Measurements from ENCODE around the gene CCDC33. TPM values are rescaled to one million over a fixed set of nuclear protein-coding genes. Genes with fewer than 3 reads are reported as not detected.
A peak's percentile ranks its signal among the peaks of the same experiment; 100 is the strongest.

Gene CCDC33
- total RNA-seq, 2 experiments from 2014 or later: not detected

- no peak for DNase-seq
- CTCF ChIA-PET: interaction anchor here (0.6 to 17.3 kb wide), 20 partner anchors 8 to 394 kb away, joined by 3 to 652 read pairs (median 5); partner anchors contain the start of genes SEMA7A and UBL7
- Mint-ChIP-seq H3K9me3 (no peaks in the 10 kb centered on the region), H3K27me3 (no peaks in the 10 kb centered on the region), H3K4me3 (no peak overlapping the region), H3K27ac (no peak overlapping the region), H3K4me1 (ENCODE audit: low read depth) (peaks cover 39% of the 10 kb centered on the region), H3K36me3 (no peaks in the 10 kb centered on the region)
- POLR2A ChIA-PET: interaction anchor here (0.6 to 0.9 kb wide), 2 partner anchors 27 to 65 kb away, joined by 3 to 5 read pairs; no protein-coding TSS in a partner anchor
- intact Hi-C loops (cut with micrococcal nuclease): no loop called here
These were observed 140.1 kb downstream of the CCDC33 start for GRCh38 chr15:74376226-74376625.

- Mint-ChIP-seq H3K4me1 (ENCODE audit: low read depth) (peaks cover 46% of the 10 kb centered on the region), H3K9me3 (no peaks in the 10 kb centered on the region), H3K4me3 (no peak overlapping the region), H3K27ac (no peak overlapping the region), H3K27me3 (no peaks in the 10 kb centered on the region), H3K36me3 (no peaks in the 10 kb centered on the region)
- DNase-seq: no peak
- CTCF ChIA-PET: interaction anchor here (0.6 to 17.3 kb wide), 9 partner anchors 7 to 393 kb away, joined by 3 to 652 read pairs (median 12); partner anchors contain the start of genes SEMA7A and UBL7
- POLR2A ChIA-PET: interaction anchor here (0.6 kb wide), 1 partner anchor 65 kb away, joined by 3 read pairs; no protein-coding TSS in a partner anchor
- intact Hi-C loops (cut with micrococcal nuclease): no loop called here
These were observed 140.9 kb downstream of the CCDC33 start for GRCh38 chr15:74376825-74377581.

- intact Hi-C loops (cut with micrococcal nuclease): no loop called here
- no peak for DNase-seq
- H3K36me3 Mint-ChIP-seq: no peaks in the 10 kb centered on the region
- POLR2A ChIA-PET: interaction anchor here (0.6 to 1.3 kb wide), 4 partner anchors 57 to 405 kb away, joined by 3 to 9 read pairs (median 4); no protein-coding TSS in a partner anchor
- CTCF ChIA-PET: interaction anchor here (0.6 to 17.3 kb wide), 10 partner anchors 22 to 348 kb away, joined by 3 to 652 read pairs (median 4); partner anchors contain the start of genes CYP1A1, SEMA7A and UBL7
- no peak overlapping the region for H3K4me3 Mint-ChIP-seq
- no peaks in the 10 kb centered on the region for H3K27me3 Mint-ChIP-seq
- no peaks in the 10 kb centered on the region for H3K9me3 Mint-ChIP-seq
- peaks cover 57% of the 10 kb centered on the region for H3K4me1 Mint-ChIP-seq (ENCODE audit: low read depth)
- peak overlapping the region; percentile 76 for H3K27ac Mint-ChIP-seq
These were observed 142.0 kb downstream of the CCDC33 start for GRCh38 chr15:74377831-74378766.

- H3K4me1 Mint-ChIP-seq (ENCODE audit: low read depth): peaks cover 65% of the 10 kb centered on the region
- ChIA-PET CTCF (interaction anchor here (0.9 to 17.3 kb wide), 11 partner anchors 24 to 347 kb away, joined by 3 to 652 read pairs (median 4); partner anchors contain the start of genes CYP1A1, SEMA7A and UBL7), POLR2A (interaction anchor here (0.9 to 1.3 kb wide), 5 partner anchors 22 to 63 kb away, joined by 3 to 9 read pairs (median 3); no protein-coding TSS in a partner anchor)
- no peak overlapping the region for H3K4me3 Mint-ChIP-seq
- DNase-seq: peak; percentile 84
- intact Hi-C loops (cut with micrococcal nuclease): no loop called here
- no peaks in the 10 kb centered on the region for H3K9me3 Mint-ChIP-seq
- H3K27me3 Mint-ChIP-seq: no peaks in the 10 kb centered on the region
- peak overlapping the region; percentile 76 for H3K27ac Mint-ChIP-seq
- H3K36me3 Mint-ChIP-seq: no peaks in the 10 kb centered on the region
These were observed 142.7 kb downstream of the CCDC33 start for GRCh38 chr15:74378848-74379247.

GRCh38 chr15:74380361-74381189, 144.4 kb downstream of the CCDC33 start:
- Mint-ChIP-seq H3K4me3 (no peak overlapping the region), H3K36me3 (no peaks in the 10 kb centered on the region), H3K4me1 (ENCODE audit: low read depth) (peaks cover 70% of the 10 kb centered on the region), H3K9me3 (no peaks in the 10 kb centered on the region), H3K27ac (no peak overlapping the region), H3K27me3 (no peaks in the 10 kb centered on the region)
- peak; percentile 35 for DNase-seq
- CTCF ChIA-PET: interaction anchor here (0.6 to 17.3 kb wide), 5 partner anchors 21 to 109 kb away, joined by 3 to 652 read pairs (median 20); partner anchors contain the start of gene SEMA7A
- intact Hi-C loops (cut with micrococcal nuclease): loop anchor here (5.0 kb wide), 1 partner anchor 407 kb away; no protein-coding TSS in a partner anchor
- POLR2A ChIA-PET: no interaction called here

GRCh38 chr15:74381190-74381453, 145.0 kb downstream of the CCDC33 start:
- POLR2A ChIA-PET: no interaction called here
- Mint-ChIP-seq H3K36me3 (no peaks in the 10 kb centered on the region), H3K4me1 (ENCODE audit: low read depth) (peaks cover 75% of the 10 kb centered on the region), H3K9me3 (no peaks in the 10 kb centered on the region), H3K4me3 (no peak overlapping the region), H3K27ac (no peak overlapping the region), H3K27me3 (no peaks in the 10 kb centered on the region)
- DNase-seq: no peak
- intact Hi-C loops (cut with micrococcal nuclease): loop anchor here (5.0 kb wide), 1 partner anchor 406 kb away; no protein-coding TSS in a partner anchor
- CTCF ChIA-PET: interaction anchor here (0.6 to 17.3 kb wide), 10 partner anchors 12 to 112 kb away, joined by 3 to 652 read pairs (median 14); partner anchors contain the start of genes CYP11A1, SEMA7A and UBL7

- DNase-seq: peak; percentile 8
- Mint-ChIP-seq H3K27ac (peak overlapping the region; percentile 94), H3K36me3 (no peaks in the 10 kb centered on the region), H3K4me1 (ENCODE audit: low read depth) (peaks cover 78% of the 10 kb centered on the region), H3K9me3 (no peaks in the 10 kb centered on the region), H3K27me3 (no peaks in the 10 kb centered on the region), H3K4me3 (no peak overlapping the region)
- ChIA-PET POLR2A (interaction anchor here (4.7 kb wide), 1 partner anchor 20 kb away, joined by 85 read pairs; no protein-coding TSS in a partner anchor), CTCF (interaction anchor here (0.6 to 17.3 kb wide), 10 partner anchors 11 to 112 kb away, joined by 3 to 652 read pairs (median 14); partner anchors contain the start of genes CYP11A1, SEMA7A and UBL7)
- intact Hi-C loops (cut with micrococcal nuclease): loop anchor here (5.0 kb wide), 1 partner anchor 406 kb away; no protein-coding TSS in a partner anchor
These were observed 145.4 kb downstream of the CCDC33 start for GRCh38 chr15:74381481-74381880.

GRCh38 chr15:74382004-74382816, 146.1 kb downstream of the CCDC33 start:
- intact Hi-C loops (cut with micrococcal nuclease): loop anchor here (1.0 to 5.0 kb wide), 3 partner anchors 56 to 405 kb away; partner anchors contain the start of gene UBL7
- ChIA-PET POLR2A (interaction anchor here (1.0 to 4.7 kb wide), 4 partner anchors 15 to 79 kb away, joined by 3 to 85 read pairs (median 4); partner anchors contain the start of genes SEMA7A and UBL7), CTCF (interaction anchor here (0.6 to 17.3 kb wide), 26 partner anchors 7 to 250 kb away, joined by 3 to 652 read pairs (median 6); partner anchors contain the start of genes CYP11A1, SEMA7A and UBL7)
- Mint-ChIP-seq H3K27ac (peak overlapping the region; percentile 94), H3K36me3 (no peaks in the 10 kb centered on the region), H3K9me3 (no peaks in the 10 kb centered on the region), H3K4me3 (no peak overlapping the region), H3K4me1 (ENCODE audit: low read depth) (peaks cover 79% of the 10 kb centered on the region), H3K27me3 (no peaks in the 10 kb centered on the region)
- DNase-seq: peak; percentile 86

GRCh38 chr15:74383286-74383685, 147.2 kb downstream of the CCDC33 start:
- H3K27ac Mint-ChIP-seq: peak overlapping the region; percentile 94
- POLR2A ChIA-PET: interaction anchor here (1.3 to 4.7 kb wide), 3 partner anchors 18 to 51 kb away, joined by 3 to 85 read pairs (median 16); partner anchors contain the start of gene SEMA7A
- no peaks in the 10 kb centered on the region for H3K9me3 Mint-ChIP-seq
- H3K27me3 Mint-ChIP-seq: no peaks in the 10 kb centered on the region
- DNase-seq: no peak
- H3K36me3 Mint-ChIP-seq: no peaks in the 10 kb centered on the region
- intact Hi-C loops (cut with micrococcal nuclease): loop anchor here (2.0 to 5.0 kb wide), 2 partner anchors 78 to 404 kb away; partner anchors contain the start of gene UBL7
- H3K4me3 Mint-ChIP-seq: peak overlapping the region; percentile 43
- peaks cover 74% of the 10 kb centered on the region for H3K4me1 Mint-ChIP-seq (ENCODE audit: low read depth)
- CTCF ChIA-PET: interaction anchor here (0.6 to 17.3 kb wide), 11 partner anchors 8 to 169 kb away, joined by 3 to 652 read pairs (median 20); partner anchors contain the start of genes SEMA7A and UBL7
